8988T (cell line): ENCODE measurements around the gene KCNH1.

ENCODE experiments used
- DNase-seq: peaks from one replicate; pipeline ENCODE4 v3.0.0; 2011

The KCNH1 gene, protein sequence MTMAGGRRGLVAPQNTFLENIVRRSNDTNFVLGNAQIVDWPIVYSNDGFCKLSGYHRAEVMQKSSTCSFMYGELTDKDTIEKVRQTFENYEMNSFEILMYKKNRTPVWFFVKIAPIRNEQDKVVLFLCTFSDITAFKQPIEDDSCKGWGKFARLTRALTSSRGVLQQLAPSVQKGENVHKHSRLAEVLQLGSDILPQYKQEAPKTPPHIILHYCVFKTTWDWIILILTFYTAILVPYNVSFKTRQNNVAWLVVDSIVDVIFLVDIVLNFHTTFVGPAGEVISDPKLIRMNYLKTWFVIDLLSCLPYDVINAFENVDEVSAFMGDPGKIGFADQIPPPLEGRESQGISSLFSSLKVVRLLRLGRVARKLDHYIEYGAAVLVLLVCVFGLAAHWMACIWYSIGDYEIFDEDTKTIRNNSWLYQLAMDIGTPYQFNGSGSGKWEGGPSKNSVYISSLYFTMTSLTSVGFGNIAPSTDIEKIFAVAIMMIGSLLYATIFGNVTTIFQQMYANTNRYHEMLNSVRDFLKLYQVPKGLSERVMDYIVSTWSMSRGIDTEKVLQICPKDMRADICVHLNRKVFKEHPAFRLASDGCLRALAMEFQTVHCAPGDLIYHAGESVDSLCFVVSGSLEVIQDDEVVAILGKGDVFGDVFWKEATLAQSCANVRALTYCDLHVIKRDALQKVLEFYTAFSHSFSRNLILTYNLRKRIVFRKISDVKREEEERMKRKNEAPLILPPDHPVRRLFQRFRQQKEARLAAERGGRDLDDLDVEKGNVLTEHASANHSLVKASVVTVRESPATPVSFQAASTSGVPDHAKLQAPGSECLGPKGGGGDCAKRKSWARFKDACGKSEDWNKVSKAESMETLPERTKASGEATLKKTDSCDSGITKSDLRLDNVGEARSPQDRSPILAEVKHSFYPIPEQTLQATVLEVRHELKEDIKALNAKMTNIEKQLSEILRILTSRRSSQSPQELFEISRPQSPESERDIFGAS

DNA sequence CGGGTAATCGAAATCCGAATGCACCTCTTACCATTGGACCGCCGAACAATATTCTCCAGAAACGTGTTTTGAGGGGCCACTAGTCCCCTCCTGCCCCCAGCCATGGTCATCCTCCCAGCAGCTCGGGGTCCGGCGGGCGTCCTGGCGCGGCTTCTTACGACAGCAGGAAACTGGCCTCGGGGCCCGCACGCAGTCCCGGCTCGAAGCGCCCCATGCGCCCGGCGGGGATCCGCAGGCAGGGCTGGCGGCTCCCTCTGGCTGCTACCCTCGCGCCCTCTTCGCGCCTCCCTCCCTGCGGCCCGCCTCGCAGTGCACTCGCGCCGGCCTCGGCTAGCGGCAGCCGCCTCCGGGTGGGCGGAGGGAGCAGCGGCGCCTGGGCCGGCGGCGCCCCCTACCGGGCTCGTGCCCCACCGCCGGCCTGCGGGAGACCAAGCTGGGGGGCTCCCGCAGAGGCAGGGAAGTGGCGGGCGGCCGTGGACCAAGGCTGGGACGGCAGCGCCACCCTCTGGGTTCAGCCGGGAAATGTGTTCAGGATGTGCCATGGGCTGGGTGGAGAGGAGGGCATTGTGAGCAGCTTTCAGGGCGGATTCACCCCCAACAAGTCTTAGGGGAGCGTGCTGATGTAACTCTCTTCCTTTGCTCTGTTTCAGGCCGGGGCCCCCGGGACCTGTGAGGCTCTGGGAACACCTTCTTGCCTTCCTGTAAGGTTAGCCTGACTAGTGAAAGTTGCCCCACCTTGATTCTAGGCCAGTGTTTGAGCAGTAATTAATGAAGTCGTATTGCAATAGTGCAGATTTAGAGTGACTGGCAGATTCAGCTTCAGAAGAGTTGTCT is at the start of gene KCNH1:
Gene KCNH1 (minus strand): TSS at position 313 of the 834 bp plus-strand sequence. CDS start 203 bp downstream, at position 110.
- peak; percentile 89 for DNase-seq

DNA sequence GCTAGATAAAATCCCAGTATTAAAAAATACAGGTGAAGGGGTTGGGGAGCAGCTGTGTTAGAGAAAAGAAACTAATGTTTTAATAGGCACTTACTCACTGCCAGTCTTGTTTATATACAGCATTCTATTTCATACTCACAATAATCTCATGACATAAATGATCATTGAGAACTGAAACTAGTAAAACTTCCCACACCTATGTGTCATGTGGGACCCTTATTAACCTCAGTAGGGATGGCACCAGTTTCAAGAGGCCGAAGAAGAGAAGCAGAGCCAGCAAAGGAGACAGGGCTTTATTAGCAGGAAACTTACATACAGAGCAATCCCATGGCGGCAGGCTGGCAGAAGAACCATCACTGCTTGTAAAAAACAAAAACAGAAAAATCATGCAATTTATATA is 48.8 kb upstream of the KCNH1 start:
- DNase-seq: no peak

DNA sequence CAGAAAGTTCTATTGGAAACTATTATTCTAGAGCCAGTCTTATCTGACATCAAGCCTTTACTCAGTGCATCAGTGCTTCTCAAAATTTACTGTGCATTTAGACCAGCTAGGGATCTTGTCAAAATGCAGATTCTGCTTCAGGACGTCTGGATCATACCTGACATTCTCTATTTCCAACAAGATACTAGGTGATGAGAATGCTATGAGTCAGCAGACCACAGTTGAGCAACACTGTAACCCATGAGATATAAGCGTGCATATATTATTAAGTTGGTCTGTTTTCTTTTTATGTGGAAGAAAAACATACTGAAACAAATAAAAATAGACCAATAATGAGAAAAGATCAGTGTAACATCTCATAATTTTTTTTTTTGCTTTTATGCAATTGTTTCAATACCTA is 40.4 kb upstream of the KCNH1 start:
- DNase-seq: no peak

DNA sequence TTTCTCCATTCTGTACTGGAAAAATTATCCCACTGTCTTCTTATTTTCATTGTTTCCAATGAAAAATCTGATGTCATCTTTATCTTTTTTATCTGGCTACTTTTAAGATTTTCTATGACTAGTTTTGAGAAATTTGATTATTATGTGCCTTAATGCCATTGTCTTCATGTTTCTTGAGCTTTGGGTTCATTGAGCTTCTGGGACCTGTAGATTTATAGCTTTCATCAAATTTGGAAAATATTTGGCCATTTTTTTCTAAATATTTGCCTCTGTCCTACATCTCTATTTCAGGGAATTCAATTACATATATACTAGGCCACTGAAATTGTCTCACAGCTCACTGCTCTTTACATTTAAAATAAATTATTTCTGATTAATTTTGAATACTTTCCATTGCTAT is 38.7 kb upstream of the KCNH1 start:
- no peak for DNase-seq

DNA sequence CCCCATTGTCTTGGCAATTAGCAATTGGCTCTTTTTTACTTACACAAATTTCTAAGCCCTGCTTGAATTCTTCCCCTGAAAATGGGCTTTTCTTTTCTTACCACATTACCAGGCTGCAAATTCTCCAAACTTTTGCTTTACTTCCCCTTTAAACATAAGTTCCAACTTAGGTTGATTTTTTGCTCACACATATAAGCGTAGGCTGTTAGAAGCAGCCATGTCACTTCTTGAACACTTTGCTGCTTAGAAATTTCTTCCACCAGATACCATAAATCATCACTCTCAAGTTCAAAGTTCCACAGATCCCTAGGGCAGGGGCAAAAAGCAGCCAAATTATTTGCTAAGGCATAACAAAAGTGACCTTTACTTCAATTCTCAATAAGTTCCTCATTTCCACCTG is 35.4 kb upstream of the KCNH1 start:
- no peak for DNase-seq

DNA sequence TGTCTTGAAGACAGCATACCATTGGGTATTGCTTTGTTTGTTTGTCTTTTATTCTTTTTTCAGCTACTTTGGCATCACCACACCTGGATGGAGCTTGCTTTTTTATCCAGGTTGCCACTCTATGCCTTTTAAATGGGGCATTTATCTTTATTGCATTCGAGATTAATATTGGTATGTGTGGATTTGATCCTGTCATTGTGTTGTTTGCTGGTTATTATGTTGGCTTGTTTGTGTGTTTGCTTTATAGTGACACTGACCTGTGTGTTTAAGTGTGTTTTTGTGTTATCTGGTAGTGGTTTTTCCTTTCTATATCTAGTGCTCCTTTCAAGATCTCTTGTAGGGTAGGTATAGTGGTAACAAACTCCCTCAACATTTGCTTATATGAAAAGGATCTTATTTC is 24.9 kb upstream of the KCNH1 start:
- no peak for DNase-seq

DNA sequence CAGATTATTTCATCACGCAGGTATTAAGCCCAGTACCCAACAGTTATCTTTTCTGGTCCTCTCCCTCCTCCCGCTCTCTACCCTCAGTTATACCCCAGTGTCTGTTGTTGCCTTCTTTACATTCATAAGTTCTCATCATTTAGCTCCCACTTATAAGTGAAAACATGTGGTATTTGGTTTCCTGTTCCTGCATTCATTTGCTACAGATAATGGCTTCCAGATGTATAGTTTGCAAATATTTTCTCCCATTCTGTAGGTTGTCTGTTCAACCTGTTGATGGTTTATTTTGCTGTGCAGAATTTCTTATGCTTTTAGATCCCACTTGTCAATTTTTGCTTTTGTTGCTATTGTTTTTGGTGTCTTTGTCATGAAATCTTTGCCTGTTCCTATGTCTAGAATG is 21.1 kb upstream of the KCNH1 start:
- no peak for DNase-seq

DNA sequence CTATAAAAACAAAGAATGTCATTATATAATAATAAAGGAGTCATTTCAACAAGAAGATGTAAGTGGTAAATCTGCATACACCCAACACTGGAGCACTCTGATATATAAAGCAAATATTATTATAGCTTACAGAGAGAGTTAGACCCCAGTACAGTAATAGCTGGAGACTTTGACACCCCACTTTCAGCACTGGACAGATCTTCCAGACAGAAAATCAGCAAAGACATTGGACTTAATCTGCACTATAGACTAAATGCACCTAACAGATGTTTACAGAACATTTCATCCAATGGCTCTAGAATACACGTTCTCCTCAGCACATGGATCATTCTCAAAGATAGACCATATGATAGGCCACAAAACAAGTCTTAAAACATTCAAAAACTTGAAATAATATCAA is 20.0 kb upstream of the KCNH1 start:
- no peak for DNase-seq

DNA sequence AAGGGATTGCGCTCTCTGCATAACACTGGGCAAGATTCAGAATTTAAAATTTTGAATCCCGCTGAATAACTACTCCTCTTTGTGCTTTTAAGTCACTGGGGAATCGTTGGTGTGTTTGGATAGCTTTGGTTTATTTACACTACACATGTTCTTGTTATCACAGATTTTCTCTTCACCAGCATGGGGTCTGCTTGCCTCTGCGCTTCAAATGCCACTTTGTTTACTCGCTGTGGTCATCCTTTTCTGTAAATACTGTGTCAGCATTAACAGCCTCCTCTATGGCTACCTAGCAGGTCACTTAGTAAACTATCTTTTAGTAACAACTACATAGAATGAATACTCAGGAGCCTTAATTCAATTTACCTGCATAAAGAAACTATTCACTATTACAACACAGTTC is 14.4 kb upstream of the KCNH1 start:
- no peak for DNase-seq

DNA sequence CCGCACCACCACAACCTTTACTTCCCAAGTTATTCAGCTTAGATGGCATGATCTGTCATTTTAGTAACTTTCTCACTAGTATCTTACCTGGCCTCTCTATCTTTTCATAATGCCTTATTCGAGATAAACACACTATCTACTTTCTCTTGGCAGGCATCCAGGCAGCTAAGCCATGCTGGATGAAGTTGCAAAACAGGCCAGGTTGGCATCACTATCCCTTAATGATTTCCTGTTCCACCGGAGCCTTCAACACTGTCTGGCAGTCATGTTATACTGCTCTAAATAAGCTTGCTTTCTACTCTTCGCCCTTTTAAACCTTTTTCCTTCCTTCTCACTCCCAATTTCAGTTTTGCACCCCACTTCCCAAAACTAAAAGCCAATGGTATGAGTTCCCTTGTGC is 12.0 kb upstream of the KCNH1 start:
- no peak for DNase-seq

DNA sequence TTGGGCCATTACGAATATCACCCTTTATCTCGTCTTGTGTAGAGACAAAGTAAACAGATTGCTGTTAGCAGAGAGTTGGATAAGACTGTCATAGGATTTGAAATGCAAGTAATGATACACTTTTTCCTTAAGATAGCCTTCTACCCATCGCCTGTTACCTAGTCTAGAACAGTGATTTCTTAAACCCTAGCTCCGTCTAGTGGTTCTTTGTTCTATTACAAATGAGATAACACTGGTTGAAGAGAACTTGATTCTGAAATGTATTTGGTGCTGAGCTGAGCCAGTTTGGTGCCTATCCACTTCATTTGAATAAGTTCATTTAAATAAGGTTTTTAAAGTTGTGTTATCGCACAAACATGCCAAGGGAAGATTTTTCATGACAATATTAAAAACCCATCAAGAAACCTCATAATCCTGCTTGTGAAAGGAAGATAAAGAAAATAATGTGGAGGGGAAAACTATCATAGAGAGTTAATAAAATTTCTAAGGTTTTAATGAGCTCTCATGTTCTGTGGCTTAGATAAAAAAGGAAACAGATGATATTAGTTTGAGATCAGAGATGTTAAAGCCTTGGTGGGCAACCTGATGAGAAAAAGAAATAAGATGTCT is 1.5 kb upstream of the KCNH1 start:
- peak; percentile 21 for DNase-seq

DNA sequence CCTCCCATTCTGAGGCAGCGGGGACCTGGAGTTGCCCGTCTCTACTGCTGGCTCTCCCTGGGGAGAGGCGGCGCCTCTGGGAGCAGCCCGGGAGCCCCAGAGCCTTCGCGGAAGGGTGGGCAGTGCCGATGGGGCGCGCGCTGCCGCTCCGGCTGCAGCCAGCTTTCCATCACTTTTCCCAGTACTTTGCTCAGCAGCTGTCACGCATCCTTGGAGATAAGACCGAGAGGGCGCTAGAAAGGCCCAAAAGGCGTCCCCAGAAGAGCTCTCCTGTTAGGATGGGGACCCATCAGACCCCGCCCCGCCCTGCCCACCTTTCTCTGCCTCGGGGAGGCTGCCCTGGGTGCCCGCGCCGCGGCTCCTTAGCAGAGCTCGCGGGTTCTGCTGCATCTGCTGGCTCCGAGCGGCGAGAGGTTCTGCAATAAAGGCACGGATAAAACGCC is 534 bp downstream of the KCNH1 start:
- no peak for DNase-seq

DNA sequence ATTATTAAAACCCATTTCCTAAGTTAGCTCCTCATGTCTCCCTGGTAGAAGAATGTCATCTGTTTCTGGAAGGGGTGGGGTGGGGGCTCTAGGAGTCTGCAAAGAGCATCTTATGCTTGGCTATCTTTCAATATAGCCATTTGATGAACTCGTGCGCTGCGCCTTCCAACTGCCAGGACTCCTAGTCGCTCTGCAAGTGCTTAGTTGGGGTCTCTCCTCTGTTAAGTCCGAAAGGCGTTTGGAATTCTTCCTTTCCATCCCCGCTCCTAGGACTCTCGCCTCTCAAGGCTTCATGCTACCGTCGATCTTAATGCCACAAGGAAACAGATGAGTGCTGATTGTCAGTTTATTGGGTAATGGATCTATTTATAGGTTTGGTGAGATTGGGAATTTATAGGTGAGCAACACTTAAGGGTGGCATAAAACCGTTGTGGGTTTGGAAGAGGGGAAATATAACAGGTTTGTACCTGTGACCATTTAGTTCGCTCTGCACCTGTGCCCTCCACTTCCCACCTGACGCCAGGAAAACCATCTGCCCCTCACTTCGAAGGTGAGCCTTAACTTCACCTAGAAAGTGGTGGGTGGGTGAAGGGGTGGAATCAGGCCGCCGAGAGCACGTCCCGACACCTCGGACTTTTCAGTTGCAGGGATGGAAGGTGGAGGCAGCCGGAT is 1.1 kb downstream of the KCNH1 start:
- DNase-seq: no peak

DNA sequence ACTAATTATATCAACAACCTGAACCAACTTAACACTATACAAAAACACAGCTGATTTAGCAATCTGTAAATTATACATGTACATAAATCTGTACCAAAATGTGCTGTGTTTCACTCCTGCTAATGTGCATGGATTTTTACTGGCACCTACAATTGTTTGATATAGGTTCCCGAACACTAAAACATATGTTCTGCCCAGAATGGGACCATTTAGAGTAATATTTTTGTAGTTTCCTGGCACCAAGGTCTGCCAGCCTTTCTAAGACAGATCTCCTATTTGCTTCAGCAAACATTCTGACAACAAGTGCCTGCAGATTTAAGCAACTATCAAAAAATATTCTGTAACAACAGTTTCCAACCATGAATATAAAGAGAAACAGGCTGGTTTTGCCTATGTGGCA is 4.2 kb downstream of the KCNH1 start:
- DNase-seq: no peak

DNA sequence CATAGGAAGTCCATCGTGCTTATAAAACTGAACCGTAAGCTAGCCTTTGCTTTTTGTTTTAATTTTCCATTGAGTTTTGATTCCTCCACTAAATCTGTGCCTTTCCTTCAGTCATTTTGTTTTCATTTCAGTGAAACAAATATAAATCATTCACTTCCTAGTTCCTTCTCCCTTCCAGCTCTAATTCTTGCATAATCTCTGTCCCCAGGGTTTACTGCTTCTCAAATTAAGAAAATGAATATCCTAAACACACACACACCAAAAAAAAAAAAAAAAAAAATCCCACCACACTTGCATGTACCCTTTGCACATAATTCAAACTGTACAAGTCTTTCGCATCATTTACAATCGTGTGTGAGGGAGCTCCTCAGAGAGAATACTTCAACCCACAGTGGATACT is 6.8 kb downstream of the KCNH1 start:
- no peak for DNase-seq

DNA sequence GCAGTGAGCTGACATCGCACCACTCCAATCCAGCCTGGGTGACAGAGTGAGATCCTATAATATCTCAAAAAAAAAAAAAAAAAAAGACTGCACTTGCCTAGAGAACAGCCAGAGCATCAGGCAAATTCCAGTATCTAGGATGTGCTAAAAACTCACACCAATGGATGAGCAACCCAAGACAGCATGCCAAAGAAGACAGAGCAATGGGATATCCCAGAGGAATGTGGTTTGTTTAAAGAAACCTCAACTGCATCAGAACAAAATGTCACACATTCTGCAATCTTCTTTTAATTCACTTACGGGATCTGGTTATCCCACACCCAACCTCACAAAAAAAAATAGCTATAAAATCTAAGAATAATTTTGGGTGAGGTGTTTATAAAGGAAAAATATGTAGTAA is 7.3 kb downstream of the KCNH1 start:
- DNase-seq: no peak

DNA sequence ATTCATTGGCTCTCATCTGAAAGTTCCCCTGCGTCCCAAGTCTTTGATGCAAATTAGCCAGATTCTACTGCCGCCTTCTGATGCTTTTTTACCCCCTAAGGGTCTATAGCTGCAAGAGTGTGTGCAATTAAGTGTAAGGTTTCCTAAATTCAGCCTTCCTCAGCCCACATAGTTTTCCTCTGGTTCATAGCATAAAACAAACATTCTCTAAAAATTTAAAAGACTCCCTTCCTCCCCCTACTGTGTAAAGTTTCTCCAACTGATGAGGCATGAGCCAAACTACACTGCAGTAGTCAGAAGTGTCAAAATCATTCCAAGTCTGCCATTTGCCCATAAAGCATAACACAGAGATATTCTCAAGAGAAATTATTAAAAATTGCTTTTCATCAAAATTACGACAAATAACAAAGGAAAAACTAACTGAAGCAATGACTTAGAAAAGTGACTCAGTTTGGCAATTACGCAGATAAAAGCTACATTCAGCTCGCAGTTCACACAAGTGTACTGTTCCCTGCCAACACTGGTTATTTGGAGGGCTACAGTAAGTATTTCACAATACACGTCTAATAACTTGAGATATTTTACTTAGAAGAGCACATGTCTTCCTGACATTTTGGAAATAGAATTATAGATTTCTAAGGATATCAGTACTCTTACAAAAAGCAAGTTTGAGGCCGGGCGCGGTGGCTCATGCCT is 15.4 kb downstream of the KCNH1 start:
- DNase-seq: no peak

DNA sequence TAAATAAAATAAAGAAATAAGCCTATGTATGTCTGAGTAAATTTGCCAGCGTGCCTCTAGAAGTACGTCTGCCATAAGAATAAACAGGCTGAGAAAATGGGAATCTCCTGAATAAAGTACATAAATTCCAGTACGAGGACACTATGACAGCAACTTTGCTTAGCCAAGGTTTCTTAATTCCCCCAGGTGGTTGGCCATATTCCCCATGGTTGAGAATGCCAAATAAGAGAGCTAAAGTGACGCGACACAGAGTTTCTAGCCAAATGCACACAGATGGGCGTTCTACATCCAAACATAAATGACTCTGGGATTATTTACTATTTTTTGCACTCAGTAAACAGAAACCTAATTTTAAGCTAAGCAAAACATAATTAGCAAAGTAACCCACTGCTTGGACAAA is 19.5 kb downstream of the KCNH1 start:
- no peak for DNase-seq

DNA sequence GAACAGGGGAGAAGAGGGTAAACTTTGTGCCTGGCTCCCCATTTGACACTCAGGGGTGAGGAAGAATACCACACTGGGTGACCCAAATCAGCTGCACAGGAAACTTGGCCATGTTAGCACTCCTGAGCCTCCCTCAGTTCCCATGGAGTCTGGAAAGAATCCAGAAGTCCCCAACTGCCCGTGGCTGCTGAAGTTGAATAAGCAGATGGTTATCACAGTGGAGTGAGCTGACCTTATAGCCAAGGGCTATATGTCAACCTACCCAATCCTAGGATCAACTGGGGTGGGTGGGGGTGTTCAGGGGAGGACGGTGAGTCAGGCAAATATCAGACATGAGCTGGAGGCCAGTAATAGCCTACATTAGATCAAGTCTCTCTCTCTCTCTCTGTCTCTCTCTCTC is 20.4 kb downstream of the KCNH1 start:
- no peak for DNase-seq

DNA sequence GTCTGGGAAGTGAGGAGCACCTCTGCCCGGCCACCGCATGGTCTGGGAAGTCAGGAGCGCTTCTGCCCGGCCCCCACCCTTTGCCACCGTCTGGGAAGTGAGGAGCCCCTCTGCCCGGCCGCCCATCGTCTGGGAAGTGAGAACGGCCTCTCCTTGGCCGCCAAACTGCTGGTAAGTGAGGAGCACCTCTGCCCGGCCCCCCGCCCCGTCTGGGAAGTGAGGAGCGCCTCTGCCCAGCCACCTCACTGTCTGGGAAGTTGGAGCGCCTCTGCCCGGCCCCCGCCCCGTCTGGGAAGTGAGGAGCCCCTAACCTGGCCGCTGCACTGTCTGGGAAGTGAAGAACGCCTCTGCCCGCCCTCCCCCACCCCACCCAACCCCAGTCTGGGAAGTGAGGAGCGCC is 22.6 kb downstream of the KCNH1 start:
- no peak for DNase-seq

DNA sequence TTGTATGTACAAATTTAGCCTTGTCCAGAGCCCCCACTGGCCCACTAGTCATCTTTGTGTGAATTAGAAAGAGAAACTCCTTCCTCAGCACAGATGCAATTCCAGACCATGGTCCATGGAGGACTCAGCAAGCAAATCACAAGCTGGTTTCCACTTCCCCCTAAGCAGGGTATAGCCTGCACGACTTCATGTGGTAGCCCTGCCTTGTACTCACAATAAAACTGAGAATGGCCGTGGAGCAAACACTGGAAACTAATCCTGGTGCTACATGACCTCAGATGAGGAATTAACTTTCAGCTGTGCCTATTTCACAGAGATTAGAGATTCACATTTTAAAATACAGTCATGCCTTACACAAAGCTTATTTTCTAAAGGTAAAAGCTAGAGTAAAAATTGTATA is 32.5 kb downstream of the KCNH1 start:
- DNase-seq: no peak
